ENCODE data around the gene GFY.

- TF ChIP-seq CTCF (IDR thresholded peaks at IDR 0.05; ENCODE audit: insufficient read depth, low read depth, low read length) (no peak), EZH2 (IDR thresholded peaks at IDR 0.05; ENCODE audit: insufficient read depth, low read length) (no peak)
Measured at GRCh38 chr19:49450405-49450804, 25.2 kb downstream of the GFY start.

Measured in astrocyte (in vitro differentiated cells and primary cell).